ENCODE data around the gene MAZ.
"Not testable (repeated sequence)": the region's sequence is repeated elsewhere in the genome, so short reads cannot be mapped to it uniquely, and the experiment has no call there.

The MAZ gene

GRCh38 chr16:29763326-29763725 lies 43.0 kb upstream of the MAZ start:
- no peak for TF ChIP-seq CTCF (IDR thresholded peaks at IDR 0.05; ENCODE audit: borderline replicate concordance, control extremely low read depth, extremely low read depth, insufficient read depth, missing control alignments)
- in situ Hi-C loops (cut with MboI; ENCODE audit: low sequenced_read_pairs, unreplicated experiment): no loop called here
- DNase-seq (ENCODE audit: low spot score): no peak

GRCh38 chr16:29765167-29766032 lies 40.9 kb upstream of the MAZ start:
- TF ChIP-seq CTCF (IDR thresholded peaks at IDR 0.05; ENCODE audit: borderline replicate concordance, control extremely low read depth, extremely low read depth, insufficient read depth, missing control alignments): no peak
- DNase-seq (ENCODE audit: low spot score): no peak
- in situ Hi-C loops (cut with MboI; ENCODE audit: low sequenced_read_pairs, unreplicated experiment): no loop called here

- no peak for DNase-seq (ENCODE audit: low spot score)
- in situ Hi-C loops (cut with MboI; ENCODE audit: low sequenced_read_pairs, unreplicated experiment): no loop called here
Observed at GRCh38 chr16:29766571-29766970, 39.8 kb upstream of the MAZ start.

GRCh38 chr16:29767062-29767461 lies 39.3 kb upstream of the MAZ start:
- in situ Hi-C loops (cut with MboI; ENCODE audit: low sequenced_read_pairs, unreplicated experiment): no loop called here
- TF ChIP-seq CTCF (IDR thresholded peaks at IDR 0.05; ENCODE audit: borderline replicate concordance, control extremely low read depth, extremely low read depth, insufficient read depth, missing control alignments): no peak
- no peak for DNase-seq (ENCODE audit: low spot score)

More at GRCh38 chr16:29766571-29766970, 39.8 kb upstream of the MAZ start:
- TF ChIP-seq CTCF (IDR thresholded peaks at IDR 0.05; ENCODE audit: borderline replicate concordance, control extremely low read depth, extremely low read depth, insufficient read depth, missing control alignments): no peak

- in situ Hi-C loops (cut with MboI; ENCODE audit: low sequenced_read_pairs, unreplicated experiment): no loop called here
- DNase-seq (ENCODE audit: low spot score): no peak
- TF ChIP-seq CTCF (IDR thresholded peaks at IDR 0.05; ENCODE audit: borderline replicate concordance, control extremely low read depth, extremely low read depth, insufficient read depth, missing control alignments): no peak
Observed at GRCh38 chr16:29769507-29769906, 36.8 kb upstream of the MAZ start.

GRCh38 chr16:29770250-29770929 lies 35.9 kb upstream of the MAZ start:
- no peak for DNase-seq (ENCODE audit: low spot score)
- TF ChIP-seq CTCF (IDR thresholded peaks at IDR 0.05; ENCODE audit: borderline replicate concordance, control extremely low read depth, extremely low read depth, insufficient read depth, missing control alignments): no peak
- in situ Hi-C loops (cut with MboI; ENCODE audit: low sequenced_read_pairs, unreplicated experiment): no loop called here

GRCh38 chr16:29772330-29772729 lies 34.0 kb upstream of the MAZ start:
- in situ Hi-C loops (cut with MboI; ENCODE audit: low sequenced_read_pairs, unreplicated experiment); DNase-seq (ENCODE audit: low spot score): not testable (repeated sequence)
